HepG2 (cell line): Measurements from ENCODE around the gene STRN4. TPM values are rescaled to one million over a fixed set of nuclear protein-coding genes. Genes with fewer than 3 reads are reported as not detected.

Experiments
- AGO2 ChIP-seq: fragments of 200-400 bp; formaldehyde crosslinking; optimal IDR thresholded peaks from 2 replicates; pipeline ENCODE3; 2017; ENCODE audit warnings: mild to moderate bottlenecking, low read depth, low read length, moderate library complexity
- ATF6 ChIP-seq: sonication (generic); formaldehyde crosslinking; conservative IDR thresholded peaks from 2 replicates; pipeline ENCODE4 v1.4.0; 2020; ENCODE audit warnings: missing genetic modification reagents
- CENPX ChIP-seq: sonication (generic); formaldehyde crosslinking; IDR thresholded peaks from 2 replicates; pipeline ENCODE4 v1.9.0; 2021; ENCODE audit warnings: mild to moderate bottlenecking, missing genetic modification reagents, moderate library complexity
- DNMT3B ChIP-seq: conservative IDR thresholded peaks from 2 replicates; pipeline ENCODE4 v1.6.1; 2016; ENCODE audit warnings: missing biosample characterization, control low read depth
- GATAD1 ChIP-seq: IDR thresholded peaks from 2 replicates; pipeline ENCODE4 v1.6.1; 2016; ENCODE audit warnings: missing genetic modification reagents, missing compliant biosample characterization
- HNF4G ChIP-seq, 2 experiments: sonication (generic) in 1 of 2; formaldehyde crosslinking in 1 of 2; IDR thresholded peaks; 2 replicates each; pipeline versions ENCODE4 v1.4.0 to v1.6.1; 2011 to 2020; ENCODE audit warnings: borderline replicate concordance in 2 of 2, low read depth in 2 of 2, mild to moderate bottlenecking in 2 of 2, low read length in 1 of 2, missing genetic modification reagents in 1 of 2, moderate library complexity in 1 of 2
- RBFOX2 ChIP-seq: fragments of 200-400 bp; formaldehyde crosslinking; IDR thresholded peaks from 2 replicates; pipeline ENCODE4 v1.6.1; 2017; ENCODE audit warnings: low read depth, mild to moderate bottlenecking, low read length
- REST ChIP-seq, 2 experiments: IDR thresholded peaks; 2 replicates each; pipeline ENCODE4 v1.6.1; 2011 to 2012; ENCODE audit warnings: low read length in 2 of 2, borderline replicate concordance in 1 of 2, low read depth in 1 of 2, mild to moderate bottlenecking in 1 of 2, moderate library complexity in 1 of 2
- RFXANK ChIP-seq: IDR thresholded peaks from 2 replicates; pipeline ENCODE4 v1.6.1; 2016
- SMYD3 ChIP-seq: sonication (generic); formaldehyde crosslinking; IDR thresholded peaks from 2 replicates; pipeline ENCODE4 v1.8.1; 2023; ENCODE audit warnings: mild to moderate bottlenecking, missing genetic modification reagents
- SP140L ChIP-seq: sonication (generic); formaldehyde crosslinking; IDR thresholded peaks from 2 replicates; pipeline ENCODE4 v1.4.0; 2020; ENCODE audit warnings: missing genetic modification reagents, borderline replicate concordance
- TRIM22 ChIP-seq: fragments of 450-650 bp; IDR thresholded peaks from 2 replicates; pipeline ENCODE4 v1.6.1; 2017
- ZFAT ChIP-seq: sonication (generic); formaldehyde crosslinking; conservative IDR thresholded peaks from 2 replicates; pipeline ENCODE4 v1.8.1; 2023; ENCODE audit warnings: missing genetic modification reagents, inconsistent platforms
- ZNF3 ChIP-seq: IDR thresholded peaks from 2 replicates; pipeline ENCODE4 v1.7.0; 2017; ENCODE audit warnings: inconsistent platforms
- ZNF362 ChIP-seq: sonication (generic); formaldehyde crosslinking; IDR thresholded peaks from 2 replicates; pipeline ENCODE4 v1.4.0; 2020; ENCODE audit warnings: missing genetic modification reagents, mild to moderate bottlenecking, borderline replicate concordance
- ZNF564 ChIP-seq: sonication (generic); formaldehyde crosslinking; IDR thresholded peaks from 2 replicates; pipeline ENCODE4 v1.8.1; 2023; ENCODE audit warnings: mild to moderate bottlenecking, missing genetic modification reagents
- ZNF878 ChIP-seq: sonication (generic); formaldehyde crosslinking; IDR thresholded peaks from 2 replicates; pipeline ENCODE4 v1.8.1; 2023; ENCODE audit warnings: mild to moderate bottlenecking, missing genetic modification reagents, moderate library complexity
- ZSCAN25 ChIP-seq: sonication (generic); formaldehyde crosslinking; IDR thresholded peaks from 2 replicates; pipeline ENCODE4 v1.8.0; 2022; ENCODE audit warnings: mild to moderate bottlenecking, missing genetic modification reagents
- polyA plus RNA-seq, 8 experiments: library from polyadenylated mRNA; depleted of rRNA in 3 of 8; stranded (reverse) in 7 of 8; unstranded in 1 of 8; fragments of >200 nt; fragmentation: Illumina TruSeq in 4 of 8; extraction: Trizol in 4 of 8; gene quantifications; 2 replicates each; pipeline versions ENCODE4 v1.2.1 to v1.2.3, GENCODE V29; 2011 to 2016; ENCODE audit warnings: low read depth in 4 of 8, missing spikeins in 1 of 8, mixed read lengths in 1 of 8; ENCODE audit not compliant: insufficient read depth in 1 of 8
- total RNA-seq, 5 experiments: library from RNA; depleted of rRNA; stranded (reverse); fragments of >200 nt; fragmentation: Illumina TruSeq; extraction: Trizol; gene quantifications; 2 replicates each; pipeline ENCODE4 v1.2.3, GENCODE V29; 2016; ENCODE audit warnings: low read depth in 1 of 5

Gene STRN4
- total and polyA plus RNA-seq, 2 of the 13 experiments (the other 11 are each of a cell fraction or from before 2014, with no cell fraction given) = 43.1 to 57.3 TPM

- TF ChIP-seq TRIM22 = no peak
- TF ChIP-seq REST (IDR thresholded peaks at IDR 0.05; ENCODE audit: borderline replicate concordance in 1 of 2, low read depth in 1 of 2, low read length in 2 of 2) = no peak
- no peak for TF ChIP-seq SMYD3 (CRISPR knock-in tag)
- TF ChIP-seq ZSCAN25 (CRISPR knock-in tag) = 0 out of 2 replicates have a peak, but pooled peaks have one; percentile 20
- TF ChIP-seq ZNF878 (CRISPR knock-in tag) = no peak
- peak; percentile 64 for TF ChIP-seq AGO2
- no peak for TF ChIP-seq ZFAT (CRISPR knock-in tag)
- TF ChIP-seq GATAD1 = peak; percentile 16; the same call in 1 of the 2 replicates
- no peak for TF ChIP-seq ZNF3 (CRISPR knock-in tag)
- TF ChIP-seq RFXANK (CRISPR knock-in tag) = no peak
- no peak for TF ChIP-seq ATF6 (CRISPR knock-in tag)
- TF ChIP-seq CENPX (CRISPR knock-in tag) = no peak
- no peak for TF ChIP-seq ZNF564
- TF ChIP-seq RBFOX2 = 0 out of 2 replicates have a peak, but pooled peaks have one; percentile 39
- no peak for TF ChIP-seq SP140L (CRISPR knock-in tag)
- no peak for TF ChIP-seq HNF4G (IDR thresholded peaks at IDR 0.05; ENCODE audit: borderline replicate concordance, low read depth, low read length)
- no peak for TF ChIP-seq HNF4G (CRISPR knock-in tag; IDR thresholded peaks at IDR 0.05; ENCODE audit: borderline replicate concordance, low read depth)
- TF ChIP-seq DNMT3B (CRISPR knock-in tag) = peak; percentile 79; the same call in 1 of the 2 replicates
- no peak for TF ChIP-seq ZNF362 (CRISPR knock-in tag)
Measured at GRCh38 chr19:46786236-46787039, 40.2 kb upstream of the STRN4 start (continued).
